ENCODE results near the gene DGCR2. TPM values are rescaled to one million over a fixed set of nuclear protein-coding genes. Genes with fewer than 3 reads are reported as not detected.
"Not testable (repeated sequence)": the region's sequence is repeated elsewhere in the genome, so short reads cannot be mapped to it uniquely, and the experiment has no call there.

Gene DGCR2
- total and polyA plus RNA-seq, 4 donors: 61.5 to 123 (median 94.6) TPM

GRCh38 chr22:19075404-19075803 lies 46.8 kb downstream of the DGCR2 start:
- Histone ChIP-seq H3K4me3 (ENCODE audit: low read depth, low read length) (no peak overlapping the region), H3K9me3 (ENCODE audit: control insufficient read depth, insufficient read depth, low read length) (no peaks in the 10 kb centered on the region), H3K27me3 (ENCODE audit: control insufficient read depth, insufficient read depth, low read length) (no peaks in the 10 kb centered on the region), H3K4me1 (ENCODE audit: control insufficient read depth, insufficient read depth, low read length) (peaks cover 6% of the 10 kb centered on the region), H3K36me3 (ENCODE audit: control insufficient read depth, insufficient read depth, low read length) (peaks cover 12% of the 10 kb centered on the region), H3K27ac (ENCODE audit: low read depth, low read length) (no peak overlapping the region)
- DNase-seq (ENCODE audit: low read depth in 4 of 6, low spot score in 6 of 6): no peak
- 100% methylated on average over 1 of the region's 1 CpG for WGBS (ENCODE audit: insufficient coverage)

DNA sequence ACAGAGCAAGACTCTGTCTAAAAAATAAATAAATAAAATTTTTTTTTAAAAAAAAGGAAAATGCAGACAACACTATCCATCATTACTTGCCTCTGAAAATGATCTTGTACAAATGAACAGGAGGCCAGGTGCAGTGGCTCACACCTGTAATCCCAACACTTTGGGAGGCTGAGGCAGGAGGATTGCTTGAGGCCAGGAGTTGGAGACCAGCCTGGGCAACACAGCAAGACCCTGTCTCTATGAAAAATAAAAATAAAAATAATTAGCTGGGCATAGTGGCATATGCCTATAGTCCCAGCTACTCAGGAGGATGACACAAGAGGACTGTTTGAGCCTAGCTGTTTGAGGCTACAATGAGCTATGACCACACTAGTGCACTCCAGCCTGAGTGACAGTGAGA lies 49.4 kb downstream of the DGCR2 start:
- H3K4me3 ChIP-seq (ENCODE audit: low read depth, low read length); H3K27ac ChIP-seq (ENCODE audit: low read depth, low read length); H3K9me3 ChIP-seq (ENCODE audit: control insufficient read depth, insufficient read depth, low read length); H3K27me3 ChIP-seq (ENCODE audit: control insufficient read depth, insufficient read depth, low read length); H3K4me1 ChIP-seq (ENCODE audit: control insufficient read depth, insufficient read depth, low read length); DNase-seq (ENCODE audit: low read depth in 4 of 6, low spot score in 6 of 6): not testable (repeated sequence)
- peaks cover 29% of the 10 kb centered on the region for H3K36me3 ChIP-seq (ENCODE audit: control insufficient read depth, insufficient read depth, low read length)

DNA sequence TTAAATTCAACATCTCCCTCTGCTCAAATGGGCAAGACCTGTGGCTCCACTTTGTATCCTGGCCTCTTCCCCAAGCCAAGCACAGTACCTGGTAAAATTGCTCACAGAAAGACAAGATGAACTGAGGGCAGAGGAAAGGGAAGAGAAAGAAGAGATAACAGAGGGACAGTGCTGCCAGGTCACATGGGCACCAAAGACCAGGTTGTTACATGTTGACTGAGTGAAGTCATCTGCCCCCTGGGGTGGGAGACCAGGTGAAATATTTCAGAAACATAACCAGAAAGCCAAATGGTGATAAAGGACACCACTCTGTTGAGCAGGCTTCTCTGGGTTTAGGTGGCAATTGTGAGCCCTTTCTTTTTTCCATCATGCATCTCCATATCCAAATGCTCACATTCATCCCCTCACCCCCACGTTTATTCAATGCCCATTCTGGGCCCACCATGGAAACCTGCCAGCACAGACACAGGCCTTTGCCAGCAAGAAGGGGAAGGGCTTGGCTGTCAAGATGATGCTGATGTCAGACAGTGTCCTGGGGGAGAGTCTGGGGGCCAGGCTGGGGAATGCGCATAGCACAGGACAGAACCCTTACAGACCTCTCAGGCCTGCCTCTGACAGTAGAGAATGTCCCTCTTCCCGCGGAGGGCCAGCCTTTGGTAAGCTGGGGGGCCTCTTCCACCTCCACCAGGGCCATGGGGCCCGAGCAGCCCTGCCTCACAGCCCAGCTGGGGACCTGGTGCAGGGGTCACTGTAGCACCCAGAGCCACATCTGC lies 51.6 kb downstream of the DGCR2 start:
- no peaks in the 10 kb centered on the region for H3K27me3 ChIP-seq (ENCODE audit: control insufficient read depth, insufficient read depth, low read length)
- no peak overlapping the region for H3K4me3 ChIP-seq (ENCODE audit: low read depth, low read length)
- H3K9me3 ChIP-seq (ENCODE audit: control insufficient read depth, insufficient read depth, low read length): no peaks in the 10 kb centered on the region
- whole genome bisulfite sequencing (ENCODE audit: insufficient coverage): 59% methylated on average over 5 of the region's 5 CpGs
- peak in 2 of 6 donors; percentile 21 to 23 for DNase-seq (ENCODE audit: low read depth in 4 of 6, low spot score in 6 of 6)
- H3K27ac ChIP-seq (ENCODE audit: low read depth, low read length): no peak overlapping the region
- peaks cover 48% of the 10 kb centered on the region for H3K36me3 ChIP-seq (ENCODE audit: control insufficient read depth, insufficient read depth, low read length)
- H3K4me1 ChIP-seq (ENCODE audit: control insufficient read depth, insufficient read depth, low read length): peaks cover 6% of the 10 kb centered on the region

GRCh38 chr22:19069451-19069850 lies 52.8 kb downstream of the DGCR2 start:
- Histone ChIP-seq H3K27ac (ENCODE audit: low read depth, low read length) (no peak overlapping the region), H3K4me3 (ENCODE audit: low read depth, low read length) (no peak overlapping the region), H3K9me3 (ENCODE audit: control insufficient read depth, insufficient read depth, low read length) (no peaks in the 10 kb centered on the region), H3K36me3 (ENCODE audit: control insufficient read depth, insufficient read depth, low read length) (peaks cover 60% of the 10 kb centered on the region), H3K4me1 (ENCODE audit: control insufficient read depth, insufficient read depth, low read length) (peaks cover 6% of the 10 kb centered on the region), H3K27me3 (ENCODE audit: control insufficient read depth, insufficient read depth, low read length) (no peaks in the 10 kb centered on the region)
- DNase-seq (ENCODE audit: low read depth in 4 of 6, low spot score in 6 of 6): no peak
- WGBS (ENCODE audit: insufficient coverage): no CpG with 5 or more reads among the region's 3 CpGs

DNA sequence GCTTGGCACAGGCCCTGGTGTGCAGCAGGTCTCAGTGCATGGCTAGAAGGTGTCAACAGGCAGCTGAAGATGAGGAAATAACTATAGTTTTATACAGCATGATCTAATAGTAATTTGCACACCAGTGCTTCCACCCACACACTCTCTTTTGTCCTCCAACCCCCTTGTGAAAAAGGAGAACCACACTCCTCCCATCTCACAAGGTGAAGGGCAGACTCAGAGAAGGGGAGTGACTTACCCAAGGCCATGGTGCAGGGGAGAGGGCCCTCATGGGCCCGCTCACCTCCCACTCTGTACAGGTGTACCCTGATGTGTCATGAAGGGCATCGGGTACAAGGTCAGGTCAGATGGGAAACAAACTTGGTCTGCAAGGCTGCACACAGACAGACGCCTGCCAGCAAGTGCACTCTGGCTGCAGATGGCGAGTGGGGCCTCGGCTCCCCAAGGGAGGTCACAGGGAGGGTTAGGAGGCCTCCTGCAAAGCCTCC lies 53.4 kb downstream of the DGCR2 start:
- no peak for DNase-seq (ENCODE audit: low read depth in 4 of 6, low spot score in 6 of 6)
- H3K27me3 ChIP-seq (ENCODE audit: control insufficient read depth, insufficient read depth, low read length): no peaks in the 10 kb centered on the region
- no peak overlapping the region for H3K4me3 ChIP-seq (ENCODE audit: low read depth, low read length)
- H3K4me1 ChIP-seq (ENCODE audit: control insufficient read depth, insufficient read depth, low read length): peaks cover 6% of the 10 kb centered on the region
- H3K9me3 ChIP-seq (ENCODE audit: control insufficient read depth, insufficient read depth, low read length): no peaks in the 10 kb centered on the region
- WGBS (ENCODE audit: insufficient coverage): 86% methylated on average over 4 of the region's 5 CpGs
- peaks cover 62% of the 10 kb centered on the region for H3K36me3 ChIP-seq (ENCODE audit: control insufficient read depth, insufficient read depth, low read length)
- no peak overlapping the region for H3K27ac ChIP-seq (ENCODE audit: low read depth, low read length)

GRCh38 chr22:19067696-19068348 lies 54.4 kb downstream of the DGCR2 start:
- Histone ChIP-seq H3K27me3 (ENCODE audit: control insufficient read depth, insufficient read depth, low read length) (no peaks in the 10 kb centered on the region), H3K27ac (ENCODE audit: low read depth, low read length) (no peak overlapping the region), H3K4me3 (ENCODE audit: low read depth, low read length) (no peak overlapping the region), H3K9me3 (ENCODE audit: control insufficient read depth, insufficient read depth, low read length) (no peaks in the 10 kb centered on the region), H3K36me3 (ENCODE audit: control insufficient read depth, insufficient read depth, low read length) (peaks cover 70% of the 10 kb centered on the region), H3K4me1 (ENCODE audit: control insufficient read depth, insufficient read depth, low read length) (peaks cover 8% of the 10 kb centered on the region)
- no peak for DNase-seq (ENCODE audit: low read depth in 4 of 6, low spot score in 6 of 6)
- WGBS (ENCODE audit: insufficient coverage): 92% methylated on average over 19 of the region's 21 CpGs

DNA sequence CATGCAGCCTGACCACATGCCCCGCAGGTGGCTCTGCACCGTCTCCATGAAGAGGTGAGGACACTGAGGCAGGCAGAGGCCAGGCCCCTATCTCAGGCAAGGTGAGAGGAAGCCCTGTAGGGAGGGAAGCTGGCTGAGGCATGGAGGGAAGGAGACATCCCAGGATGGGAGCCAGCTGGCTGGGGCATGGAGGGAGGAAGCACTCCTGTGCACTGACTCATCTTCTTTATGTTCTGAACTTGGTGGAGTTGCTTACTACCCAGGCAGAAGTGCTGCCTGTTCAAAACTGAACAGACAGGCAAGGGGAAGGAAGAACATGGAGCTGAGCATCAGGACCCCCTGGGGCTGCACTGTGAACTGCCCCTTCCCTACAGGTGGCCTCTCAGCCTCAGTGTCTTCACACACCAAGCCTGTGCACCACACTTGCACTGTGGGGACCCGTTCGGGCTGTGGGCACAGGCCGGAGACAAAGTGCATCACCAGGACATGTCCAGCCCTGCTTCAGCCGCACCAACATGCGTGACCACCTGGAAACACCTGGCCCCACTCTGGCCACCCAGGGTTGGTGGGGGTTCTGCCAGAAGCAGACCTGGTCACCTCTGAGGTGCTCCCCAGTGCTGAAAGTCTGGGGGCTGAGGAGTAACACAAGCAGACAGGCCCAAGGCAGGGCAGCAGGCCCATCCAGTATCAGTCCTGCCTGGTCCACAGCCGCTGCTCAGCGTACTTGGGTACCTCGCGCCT lies 55.5 kb downstream of the DGCR2 start:
- 98% methylated on average over 11 of the region's 11 CpGs for WGBS (ENCODE audit: insufficient coverage)
- Histone ChIP-seq H3K4me1 (ENCODE audit: control insufficient read depth, insufficient read depth, low read length) (peaks cover 16% of the 10 kb centered on the region), H3K9me3 (ENCODE audit: control insufficient read depth, insufficient read depth, low read length) (no peaks in the 10 kb centered on the region), H3K36me3 (ENCODE audit: control insufficient read depth, insufficient read depth, low read length) (peaks cover 81% of the 10 kb centered on the region), H3K27ac (ENCODE audit: low read depth, low read length) (no peak overlapping the region), H3K27me3 (ENCODE audit: control insufficient read depth, insufficient read depth, low read length) (no peaks in the 10 kb centered on the region), H3K4me3 (ENCODE audit: low read depth, low read length) (no peak overlapping the region)
- no peak for DNase-seq (ENCODE audit: low read depth in 4 of 6, low spot score in 6 of 6)

- Histone ChIP-seq H3K4me1 (ENCODE audit: control insufficient read depth, insufficient read depth, low read length) (peaks cover 14% of the 10 kb centered on the region), H3K36me3 (ENCODE audit: control insufficient read depth, insufficient read depth, low read length) (peaks cover 84% of the 10 kb centered on the region), H3K9me3 (ENCODE audit: control insufficient read depth, insufficient read depth, low read length) (no peaks in the 10 kb centered on the region), H3K4me3 (ENCODE audit: low read depth, low read length) (no peak overlapping the region), H3K27ac (ENCODE audit: low read depth, low read length) (no peak overlapping the region), H3K27me3 (ENCODE audit: control insufficient read depth, insufficient read depth, low read length) (no peaks in the 10 kb centered on the region)
- WGBS (ENCODE audit: insufficient coverage): 81% methylated on average over 2 of the region's 5 CpGs
- no peak for DNase-seq (ENCODE audit: low read depth in 4 of 6, low spot score in 6 of 6)
Measured at GRCh38 chr22:19065929-19066328, 56.3 kb downstream of the DGCR2 start.

- Histone ChIP-seq H3K36me3 (ENCODE audit: control insufficient read depth, insufficient read depth, low read length) (peaks cover 84% of the 10 kb centered on the region), H3K4me1 (ENCODE audit: control insufficient read depth, insufficient read depth, low read length) (peaks cover 10% of the 10 kb centered on the region), H3K27me3 (ENCODE audit: control insufficient read depth, insufficient read depth, low read length) (no peaks in the 10 kb centered on the region), H3K27ac (ENCODE audit: low read depth, low read length) (no peak overlapping the region), H3K4me3 (ENCODE audit: low read depth, low read length) (no peak overlapping the region), H3K9me3 (ENCODE audit: control insufficient read depth, insufficient read depth, low read length) (no peaks in the 10 kb centered on the region)
- DNase-seq (ENCODE audit: low read depth in 4 of 6, low spot score in 6 of 6): no peak
- 99% methylated on average over 6 of the region's 8 CpGs for WGBS (ENCODE audit: insufficient coverage)
Measured at GRCh38 chr22:19065298-19065859, 56.8 kb downstream of the DGCR2 start.
